GM12874 (cell line): ENCODE data around the gene CCDC122.

Experiments
- TF ChIP-seq, protein P1 (sequence below): IDR thresholded peaks from 2 replicates; pipeline ENCODE4 v1.5.1; 2011; ENCODE audit warnings: low read depth, mild to moderate bottlenecking, control low read depth, low read length, moderate library complexity; ENCODE audit not compliant: insufficient read depth

Gene CCDC122

DNA sequence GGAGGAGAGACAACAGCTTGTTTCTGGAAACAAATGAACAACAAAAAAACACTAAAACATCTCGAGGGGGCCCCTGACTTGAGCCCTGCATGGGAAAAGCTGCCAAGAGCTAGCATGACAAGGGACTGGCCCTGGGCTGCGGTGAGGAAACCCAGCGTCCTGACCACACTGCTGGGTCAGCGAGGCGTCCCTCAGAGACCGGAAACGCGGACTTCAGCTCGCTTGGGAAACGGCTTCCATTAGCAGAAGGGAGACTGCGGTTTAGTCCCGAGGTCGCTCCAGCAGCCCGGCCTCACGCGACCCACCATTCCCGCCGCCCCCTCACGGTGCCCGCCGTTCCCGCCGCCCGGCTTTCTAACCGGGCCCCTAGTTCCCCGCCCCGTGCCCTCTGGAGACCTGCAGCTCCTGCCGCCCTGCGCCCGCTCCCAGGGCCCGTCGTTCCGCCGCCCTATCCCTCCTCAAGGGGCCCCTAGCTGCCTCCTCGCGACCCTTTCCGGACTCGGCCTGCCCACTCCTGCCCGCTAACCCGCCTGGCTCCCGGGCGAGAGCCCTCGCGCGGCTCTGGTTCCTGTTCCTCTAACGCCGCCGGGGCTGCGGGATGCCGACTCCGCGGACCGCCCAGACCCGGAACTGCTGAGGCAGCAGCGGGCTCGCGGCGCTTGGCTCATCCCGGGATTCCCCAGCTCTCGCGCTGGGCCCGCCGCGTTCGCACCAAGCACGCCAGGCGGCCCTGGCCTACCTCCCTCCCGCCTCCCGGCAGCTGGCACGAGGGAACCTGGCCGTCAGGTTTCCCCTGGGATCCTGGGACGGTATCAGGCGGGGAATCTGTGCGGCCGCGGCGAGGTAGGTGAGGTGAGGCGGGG is at the start of gene CCDC122:
Gene CCDC122, minus strand, starts transcription at position 849 of the 863 bp plus-strand sequence. CDS start 10,364 bp downstream, outside the sequence.
- TF ChIP-seq, protein P1, sequence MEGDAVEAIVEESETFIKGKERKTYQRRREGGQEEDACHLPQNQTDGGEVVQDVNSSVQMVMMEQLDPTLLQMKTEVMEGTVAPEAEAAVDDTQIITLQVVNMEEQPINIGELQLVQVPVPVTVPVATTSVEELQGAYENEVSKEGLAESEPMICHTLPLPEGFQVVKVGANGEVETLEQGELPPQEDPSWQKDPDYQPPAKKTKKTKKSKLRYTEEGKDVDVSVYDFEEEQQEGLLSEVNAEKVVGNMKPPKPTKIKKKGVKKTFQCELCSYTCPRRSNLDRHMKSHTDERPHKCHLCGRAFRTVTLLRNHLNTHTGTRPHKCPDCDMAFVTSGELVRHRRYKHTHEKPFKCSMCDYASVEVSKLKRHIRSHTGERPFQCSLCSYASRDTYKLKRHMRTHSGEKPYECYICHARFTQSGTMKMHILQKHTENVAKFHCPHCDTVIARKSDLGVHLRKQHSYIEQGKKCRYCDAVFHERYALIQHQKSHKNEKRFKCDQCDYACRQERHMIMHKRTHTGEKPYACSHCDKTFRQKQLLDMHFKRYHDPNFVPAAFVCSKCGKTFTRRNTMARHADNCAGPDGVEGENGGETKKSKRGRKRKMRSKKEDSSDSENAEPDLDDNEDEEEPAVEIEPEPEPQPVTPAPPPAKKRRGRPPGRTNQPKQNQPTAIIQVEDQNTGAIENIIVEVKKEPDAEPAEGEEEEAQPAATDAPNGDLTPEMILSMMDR: no peak

- TF ChIP-seq, protein P1: no peak
These were observed 45.2 kb upstream of the CCDC122 start for GRCh38 chr13:43924549-43925245.

DNA sequence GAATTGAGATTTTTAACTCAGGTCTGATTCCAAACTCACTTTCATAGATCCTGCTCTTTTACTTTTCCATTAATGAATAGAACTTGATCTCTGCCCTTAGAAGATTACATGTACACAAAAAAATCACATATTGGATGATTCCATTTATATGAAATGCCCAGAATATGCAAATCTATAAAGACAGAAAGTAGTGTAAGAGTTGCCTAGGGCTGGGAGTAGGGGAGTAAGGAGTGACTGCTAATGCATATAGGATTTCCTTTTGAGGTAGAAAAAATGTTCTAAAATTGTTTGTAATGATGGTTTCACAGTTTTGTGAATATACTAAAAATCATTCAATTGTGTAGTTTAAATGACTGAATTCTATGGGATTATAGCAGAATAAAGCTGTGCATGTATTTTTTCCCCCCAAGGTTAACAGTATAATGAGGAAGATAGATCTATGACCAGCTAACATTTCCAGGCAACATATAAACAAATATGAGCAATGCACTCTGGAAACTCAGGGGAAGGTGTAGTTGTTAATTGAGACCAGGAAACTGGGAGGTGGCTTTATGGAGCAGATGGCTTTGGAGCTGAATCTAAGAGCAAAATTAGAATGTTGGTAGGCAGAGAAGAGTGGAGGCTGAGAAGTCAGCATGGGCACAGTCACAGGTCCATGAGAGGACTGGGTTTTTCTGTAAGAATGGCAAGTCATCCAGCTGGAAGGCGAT is 41.6 kb upstream of the CCDC122 start:
- TF ChIP-seq, protein P1: no peak

GRCh38 chr13:43918636-43919035 is 39.1 kb upstream of the CCDC122 start:
- TF ChIP-seq, protein P1: no peak

DNA sequence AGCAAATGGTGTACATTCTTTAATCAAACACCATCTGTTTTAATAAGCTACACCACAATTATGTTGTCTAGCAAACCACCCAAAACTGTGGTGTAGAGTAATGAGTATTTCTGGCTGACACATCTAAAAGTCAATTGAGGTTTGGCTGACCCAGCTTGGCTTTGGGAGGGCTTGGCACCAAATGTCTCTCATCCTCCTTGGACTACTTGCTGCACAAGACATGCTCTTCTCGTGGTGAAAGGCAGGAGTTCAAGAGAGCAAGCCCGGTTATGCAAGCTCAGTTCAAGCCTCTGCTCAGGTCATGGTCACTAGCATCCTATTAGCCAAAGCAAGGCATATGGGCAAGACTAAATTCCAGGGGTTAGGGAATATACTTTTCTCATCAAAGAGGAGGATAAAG is 37.3 kb upstream of the CCDC122 start:
- TF ChIP-seq, protein P1: no peak

GRCh38 chr13:43915451-43915850 is 35.9 kb upstream of the CCDC122 start:
- TF ChIP-seq, protein P1: no peak

DNA sequence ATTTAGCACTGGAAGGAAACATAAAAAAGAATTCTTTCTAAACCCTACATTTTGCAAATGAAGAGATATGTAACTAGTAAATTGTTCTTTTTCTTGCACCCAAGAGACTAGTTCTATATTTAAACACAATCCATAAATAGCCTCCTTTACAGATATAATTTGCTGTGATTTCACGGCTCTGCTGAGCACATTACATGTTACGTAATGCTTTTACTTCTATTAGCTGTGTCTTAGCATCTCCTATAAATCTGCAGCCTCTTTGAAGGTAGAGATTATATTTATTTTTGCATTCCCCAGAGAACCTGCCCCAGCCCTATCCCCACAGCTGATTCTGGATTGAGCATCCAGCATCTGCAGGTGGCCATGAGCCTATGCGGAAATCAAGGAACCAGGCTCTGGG is 32.3 kb upstream of the CCDC122 start:
- TF ChIP-seq, protein P1: no peak
